A549 (cell line): ENCODE results near the gene CNTNAP2. TPM values are rescaled to one million over a fixed set of nuclear protein-coding genes. Genes with fewer than 3 reads are reported as not detected.

ENCODE experiments used
- ATAC-seq, 2 experiments: fragments of 200-7000 bp in 1 of 2; fragments of >200 bp in 1 of 2; cut with Nextera tagmentation in 1 of 2; cut with Tn5 transposase in 1 of 2; 3 replicates each; pipeline versions ENCODE4 v1.8.0 to v1.9.1; 2018 to 2020; ENCODE audit warnings: mild to moderate bottlenecking in 1 of 2, moderate library complexity in 1 of 2
- CTCF ChIA-PET: fragments of 300-600 bp; sonication (Branson Sonifier 250); formaldehyde crosslinking; extraction: SDS; loops from one replicate; lab custom pipeline; 2021; ENCODE audit warnings: antibody characterized with exemption, inconsistent platforms; lab: Yijun Ruan, JAX
- POLR2A ChIA-PET: fragments of 350-600 bp; formaldehyde crosslinking; extraction: SDS; loops from one replicate; lab custom pipeline; 2021; ENCODE audit warnings: antibody characterized with exemption, inconsistent platforms; lab: Yijun Ruan, JAX
- DNase-seq, 2 experiments: peaks; one replicate each; pipeline versions ENCODE4 v3.0.0 to v3.0.0-alpha.2; 2011 to 2016; ENCODE audit warnings: low read depth in 1 of 2, low spot score in 1 of 2
- FAIRE-seq: peaks from 2 replicates; lab custom pipeline; 2011; peaks lifted over from hg19 to GRCh38; lab: Jason Lieb, UNC
- H3K27ac ChIP-seq, 2 experiments: fragments of >200 bp; sonication (Bioruptor Twin); formaldehyde crosslinking; 3 replicates each; pipeline ENCODE4 v1.5.1; 2016 to 2017
- H3K4me1 ChIP-seq: fragments of >200 bp; sonication (Bioruptor Twin); formaldehyde crosslinking; 3 replicates; pipeline ENCODE4 v1.6.1; 2016
- H3K4me2 ChIP-seq: fragments of >200 bp; sonication (Bioruptor Twin); formaldehyde crosslinking; 3 replicates; pipeline ENCODE4 v1.6.1; 2016
- H3K4me3 ChIP-seq: fragments of >200 bp; sonication (Bioruptor Twin); formaldehyde crosslinking; 3 replicates; pipeline ENCODE4 v1.5.1; 2016
- H3K9me3 ChIP-seq: fragments of >200 bp; sonication (Bioruptor Twin); formaldehyde crosslinking; 3 replicates; pipeline ENCODE4 v1.6.1; 2016
- ATOH8 ChIP-seq: fragments of 250-450 bp; sonication (Bioruptor Pico); IDR thresholded peaks from 2 replicates; pipeline ENCODE4 v1.5.0; 2020; ENCODE audit warnings: low read depth, mild to moderate bottlenecking, moderate library complexity
- BCL3 ChIP-seq: fragments of >200 bp; sonication (Bioruptor Twin); formaldehyde crosslinking; IDR thresholded peaks from 3 replicates; pipeline ENCODE4 v1.6.1; 2016
- BHLHE40 ChIP-seq: IDR thresholded peaks from 2 replicates; pipeline ENCODE4 v1.6.1; 2012; ENCODE audit warnings: low read depth, low read length, inconsistent platforms
- CBX8 ChIP-seq: fragments of 200-600 bp; sonication (generic); IDR thresholded peaks from 2 replicates; pipeline ENCODE4 v1.6.1; 2016
- E2F6 ChIP-seq: IDR thresholded peaks from 2 replicates; pipeline ENCODE4 v1.6.1; 2012; ENCODE audit warnings: low read depth, borderline replicate concordance
- GATA3 ChIP-seq: IDR thresholded peaks from 2 replicates; pipeline ENCODE4 v1.6.1; 2012; ENCODE audit warnings: borderline replicate concordance
- HDAC2 ChIP-seq: fragments of 200-600 bp; sonication (generic); IDR thresholded peaks from 2 replicates; pipeline ENCODE4 v1.6.1; 2016
- HES2 ChIP-seq: fragments of >200 bp; sonication (Bioruptor Twin); formaldehyde crosslinking; IDR thresholded peaks from 2 replicates; pipeline ENCODE4 v1.6.1; 2016
- KDM5A ChIP-seq: fragments of 200-600 bp; sonication (generic); IDR thresholded peaks from 2 replicates; pipeline ENCODE4 v1.6.1; 2016; ENCODE audit warnings: antibody characterized with exemption, mild to moderate bottlenecking
- MAFK ChIP-seq: fragments of 450-650 bp; IDR thresholded peaks from 2 replicates; pipeline ENCODE4 v1.6.1; 2014; ENCODE audit not compliant: partially characterized antibody
- MAX ChIP-seq: IDR thresholded peaks from 2 replicates; pipeline ENCODE4 v1.6.1; 2012
- MAZ ChIP-seq: fragments of 150-350 bp; IDR thresholded peaks from 2 replicates; pipeline ENCODE4 v1.6.1; 2014; ENCODE audit warnings: antibody characterized with exemption, low read depth, low read length, borderline replicate concordance
- MYC ChIP-seq: IDR thresholded peaks from 2 replicates; pipeline ENCODE4 v1.6.1; 2012; ENCODE audit warnings: mild to moderate bottlenecking, inconsistent platforms, low read length, improper control_type of control experiment, borderline replicate concordance
- NFE2L2 ChIP-seq: fragments of 150-350 bp; conservative IDR thresholded peaks from 2 replicates; pipeline ENCODE4 v1.6.1; 2014; ENCODE audit warnings: low read length
- PBX3 ChIP-seq: IDR thresholded peaks from 2 replicates; pipeline ENCODE4 v1.6.1; 2012
- PHF8 ChIP-seq: fragments of 200-600 bp; sonication (generic); IDR thresholded peaks from 2 replicates; pipeline ENCODE4 v1.6.1; 2016; ENCODE audit warnings: low read depth, mild to moderate bottlenecking, antibody characterized with exemption, moderate library complexity, borderline replicate concordance
- POLR2A ChIP-seq: IDR thresholded peaks from 2 replicates; pipeline ENCODE4 v1.6.1; 2012; ENCODE audit warnings: mild to moderate bottlenecking, low read length
- RAD21 ChIP-seq, 2 experiments: fragments of >200 bp in 1 of 2; sonication (Bioruptor Twin) in 1 of 2; formaldehyde crosslinking in 1 of 2; IDR thresholded peaks in 1 of 2; conservative IDR thresholded peaks in 1 of 2; 2 replicates in 1 of 2; 3 replicates in 1 of 2; pipeline ENCODE4 v1.6.1; 2012 to 2018; ENCODE audit warnings: inconsistent platforms in 1 of 2
- RNF2 ChIP-seq: fragments of 200-600 bp; sonication (generic); IDR thresholded peaks from 2 replicates; pipeline ENCODE4 v1.6.1; 2016; ENCODE audit warnings: low read depth, mild to moderate bottlenecking, antibody characterized with exemption, moderate library complexity, borderline replicate concordance
- TP53 ChIP-seq: fragments of 250-450 bp; sonication (Bioruptor Pico); IDR thresholded peaks from 2 replicates; pipeline ENCODE4 v1.5.0; 2021; ENCODE audit warnings: mild to moderate bottlenecking, moderate library complexity
- USF2 ChIP-seq: fragments of 450-650 bp; IDR thresholded peaks from 2 replicates; pipeline ENCODE4 v1.6.1; 2014; ENCODE audit warnings: antibody characterized with exemption
- ZC3H11A ChIP-seq: fragments of 450-650 bp; IDR thresholded peaks from 2 replicates; pipeline ENCODE4 v1.6.1; 2014; ENCODE audit warnings: antibody characterized with exemption, mild to moderate bottlenecking
- WGBS: methylation state at CpG from one replicate; pipeline ENCODE4 v1.1.6; 2017; ENCODE audit errors: missing lambda C conversion rate; 5-methylcytosine and 5-hydroxymethylcytosine counted together
- polyA plus RNA-seq, 4 experiments: library from polyadenylated mRNA; depleted of rRNA in 3 of 4; stranded (reverse); fragments of >200 nt; fragmentation: RNase III in 1 of 4; extraction: RNeasy Plus Mini Kit Qiagen cat#74134 plus additional on column Dnase treatment in 1 of 4; gene quantifications; 2 replicates in 3 of 4; 3 replicates in 1 of 4; pipeline ENCODE4 v1.2.3, GENCODE V29; 2011 to 2017

CNTNAP2 gene
- polyA plus RNA-seq, 2 of the 4 experiments (the other 2 are of a cell fraction), result 0.05 to 0.13 TPM

GRCh38 chr7:146993764-146994163 is 877.2 kb downstream of the CNTNAP2 start:
- Histone ChIP-seq H3K27ac (no peak overlapping the region), H3K4me1 (no peaks in the 10 kb centered on the region), H3K9me3 (no peaks in the 10 kb centered on the region; the same call in 2 of the 3 replicates), H3K4me3 (no peak overlapping the region), H3K4me2 (no peak overlapping the region)
- DNase-seq (no peak), ATAC-seq (no peak), FAIRE-seq (no peak)
- CTCF ChIA-PET, result interaction anchor here (1.5 kb wide), 1 partner anchor 8 kb away, joined by 3 read pairs; no protein-coding TSS in a partner anchor
- WGBS, result 3% methylated on average over 1 of the region's 1 CpG
- POLR2A ChIA-PET, result no interaction called here
- TF ChIP-seq PBX3 (no peak), MYC (no peak), BHLHE40 (no peak), MAFK (no peak), GATA3 (no peak)
- TF ChIP-seq, all 56 proteins: peak for 0

GRCh38 chr7:147008530-147008929 is 891.9 kb downstream of the CNTNAP2 start:
- TF ChIP-seq BCL3 (no peak), ATOH8 (CRISPR knock-in tag) (no peak), HES2 (no peak), E2F6 (no peak), POLR2A (no peak), RNF2 (no peak), TP53 (CRISPR knock-in tag) (no peak), MYC (no peak), USF2 (no peak), PHF8 (no peak), CBX8 (no peak), KDM5A (no peak), MAX (no peak), MAZ (no peak), NFE2L2 (no peak)
- Histone ChIP-seq H3K4me1 (no peaks in the 10 kb centered on the region), H3K9me3 (no peaks in the 10 kb centered on the region), H3K4me2 (no peak overlapping the region), H3K27ac (no peak overlapping the region), H3K4me3 (no peak overlapping the region)
- DNase-seq (no peak), FAIRE-seq (no peak), ATAC-seq (no peak)
- ChIA-PET CTCF (no interaction called here), POLR2A (no interaction called here)
- WGBS, result 44% methylated on average over 6 of the region's 6 CpGs

- Histone ChIP-seq H3K27ac (no peak overlapping the region), H3K9me3 (0 out of 3 replicates have a peak, but pooled peaks cover 4% of the 10 kb centered on the region), H3K4me3 (no peak overlapping the region), H3K4me1 (no peaks in the 10 kb centered on the region), H3K4me2 (no peak overlapping the region)
- FAIRE-seq (no peak), DNase-seq (no peak), ATAC-seq (no peak)
- ChIA-PET POLR2A (no interaction called here), CTCF (no interaction called here)
- TF ChIP-seq RAD21 (conservative IDR thresholded peaks at IDR 0.05 in 1 of 2, IDR thresholded peaks at IDR 0.05 in 1 of 2) (no peak), HDAC2 (no peak), ZC3H11A (no peak)
Measured at GRCh38 chr7:147012666-147013065, 896.1 kb downstream of the CNTNAP2 start.
